ENCODE measurements around the gene MYLK2.

MYLK2 gene

GRCh38 chr20:31879143-31879987 lies 60.2 kb downstream of the MYLK2 start:
- peak; percentile 90 for DNase-seq

- no peak for DNase-seq
Measured at GRCh38 chr20:31881945-31882344, 62.8 kb downstream of the MYLK2 start.

GRCh38 chr20:31883829-31884228 lies 64.7 kb downstream of the MYLK2 start:
- DNase-seq: no peak

Data from NCI-H187 (cell line).